HG03439 (cell line): ENCODE results near the gene DIS3L2.
"Not testable (repeated sequence)": the region's sequence is repeated elsewhere in the genome, so short reads cannot be mapped to it uniquely, and the experiment has no call there.

Source experiments
- ATAC-seq: cut with Tn5 transposase; IDR thresholded peaks from one replicate; pipeline ENCODE4 v1.9.1; 2021; ENCODE audit warnings: mild to moderate bottlenecking, moderate library complexity; ENCODE audit not compliant: unreplicated experiment

The DIS3L2 gene

DNA sequence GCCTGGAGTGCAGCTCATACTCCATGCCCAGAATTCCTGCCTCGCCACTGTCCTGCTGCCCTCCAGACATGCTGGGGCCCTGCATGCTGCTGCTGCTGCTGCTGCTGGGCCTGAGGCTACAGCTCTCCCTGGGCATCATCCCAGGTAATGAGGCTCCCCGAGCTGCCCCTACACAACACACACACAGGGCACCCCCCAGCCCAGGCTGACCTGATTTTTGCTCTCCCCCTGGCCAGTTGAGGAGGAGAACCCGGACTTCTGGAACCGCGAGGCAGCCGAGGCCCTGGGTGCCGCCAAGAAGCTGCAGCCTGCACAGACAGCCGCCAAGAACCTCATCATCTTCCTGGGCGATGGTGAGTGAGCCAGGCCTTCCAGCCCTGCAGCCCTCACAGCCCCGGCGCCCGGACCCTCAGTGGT, 417.2 kb downstream of the DIS3L2 start, which contains the start of gene ALPP:
Gene ALPP, plus strand, starts transcription at position 17 of the 417 bp plus-strand sequence. Its CDS starts 52 bp downstream, at position 69.
- ATAC-seq, result not testable (repeated sequence)

DNA sequence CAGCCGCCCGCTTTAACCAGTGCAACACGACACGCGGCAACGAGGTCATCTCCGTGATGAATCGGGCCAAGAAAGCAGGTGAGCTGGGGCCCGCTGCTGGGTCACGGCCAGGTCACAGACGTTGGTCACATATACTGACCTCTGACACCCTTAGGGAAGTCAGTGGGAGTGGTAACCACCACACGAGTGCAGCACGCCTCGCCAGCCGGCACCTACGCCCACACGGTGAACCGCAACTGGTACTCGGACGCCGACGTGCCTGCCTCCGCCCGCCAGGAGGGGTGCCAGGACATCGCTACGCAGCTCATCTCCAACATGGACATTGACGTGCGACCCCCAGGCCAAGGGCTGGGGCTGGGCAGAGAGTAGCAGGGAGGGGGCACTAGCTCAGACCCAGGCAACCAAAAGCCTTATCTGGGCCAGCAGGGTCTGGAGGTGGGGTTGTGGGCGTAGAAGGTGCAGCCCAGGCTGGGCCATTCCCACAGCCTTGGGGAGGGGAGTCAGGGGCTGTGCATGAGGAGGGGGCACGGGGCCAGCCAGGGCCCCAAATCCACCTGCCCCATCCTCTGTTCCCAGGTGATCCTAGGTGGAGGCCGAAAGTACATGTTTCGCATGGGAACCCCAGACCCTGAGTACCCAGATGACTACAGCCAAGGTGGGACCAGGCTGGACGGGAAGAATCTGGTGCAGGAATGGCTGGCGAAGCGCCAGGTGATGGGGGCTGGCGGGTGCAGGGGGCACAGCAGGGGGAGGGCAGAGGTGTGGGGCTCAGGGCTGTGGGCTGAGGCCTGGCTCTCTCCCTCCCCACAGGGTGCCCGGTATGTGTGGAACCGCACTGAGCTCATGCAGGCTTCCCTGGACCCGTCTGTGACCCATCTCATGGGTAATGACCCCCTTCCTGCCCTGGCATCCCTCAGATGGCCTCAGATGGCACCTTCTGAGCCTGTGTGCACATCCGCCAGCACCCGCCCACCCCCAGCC, 418.4 kb downstream of the DIS3L2 start:
- not testable (repeated sequence) for ATAC-seq

- ATAC-seq, result not testable (repeated sequence)
Measured at GRCh38 chr2:232381204-232382031, 419.9 kb downstream of the DIS3L2 start.

GRCh38 chr2:232382331-232383225, 421.1 kb downstream of the DIS3L2 start:
- ATAC-seq, result no peak

GRCh38 chr2:232384466-232384865, 423.0 kb downstream of the DIS3L2 start:
- no peak for ATAC-seq

GRCh38 chr2:232385058-232385457, 423.5 kb downstream of the DIS3L2 start:
- not testable (repeated sequence) for ATAC-seq

- no peak for ATAC-seq
Measured at GRCh38 chr2:232385660-232386489, 424.4 kb downstream of the DIS3L2 start.

DNA sequence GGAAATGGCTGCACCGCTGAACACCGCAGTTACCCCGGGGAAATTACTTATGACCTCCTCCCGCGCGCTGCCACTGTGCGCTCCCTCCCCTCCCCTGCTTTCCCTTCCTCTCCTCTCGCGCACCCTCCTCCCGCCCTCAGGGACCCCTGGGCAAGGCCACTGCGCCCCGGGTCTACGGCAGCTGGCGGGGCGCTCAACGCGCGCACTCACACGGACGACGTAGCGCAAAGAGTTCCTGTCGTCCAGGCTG, 424.9 kb downstream of the DIS3L2 start:
- ATAC-seq, result no peak
